SK-N-SH (cell line): ENCODE measurements around the gene B3GALNT2. TPM values are rescaled to one million over a fixed set of nuclear protein-coding genes. Genes with fewer than 3 reads are reported as not detected.

Source experiments
- CTCF ChIA-PET: fragments of 300-600, 350-600 bp; formaldehyde crosslinking; extraction: SDS; loops from one replicate; lab custom pipeline; 2021; lab: Yijun Ruan, JAX
- POLR2A ChIA-PET: fragments of 350-600 bp; sonication (Branson Sonifier 250); formaldehyde crosslinking; extraction: SDS; loops from one replicate; lab custom pipeline; 2020; ENCODE audit warnings: antibody characterized with exemption, inconsistent platforms; lab: Yijun Ruan, JAX
- DNase-seq: peaks from one replicate; pipeline ENCODE4 v3.0.0; 2012
- H2AFZ ChIP-seq: fragments of 200-600 bp; sonication (generic); 2 replicates; pipeline ENCODE4 v1.8.1; 2016; ENCODE audit warnings: antibody characterized with exemption, mild to moderate bottlenecking, low read depth
- H3F3A ChIP-seq: fragments of 200-600 bp; sonication (generic); replicated peaks from 2 replicates; pipeline ENCODE3; 2016; ENCODE audit warnings: antibody characterized with exemption, mild to moderate bottlenecking; ENCODE audit not compliant: insufficient read depth
- H3K27ac ChIP-seq, 2 experiments: fragments of 200-500 bp in 1 of 2; fragments of 200-600 bp in 1 of 2; sonication (Bioruptor generic) in 1 of 2; sonication (generic), shearing (Covaris generic) in 1 of 2; 2 replicates each; pipeline versions ENCODE4 v1.5.1 to v1.6.1; 2014 to 2016; ENCODE audit warnings: low read depth in 2 of 2, inconsistent platforms in 1 of 2, low read length in 1 of 2, mild to moderate bottlenecking in 1 of 2, mixed read lengths in 1 of 2
- H3K27me3 ChIP-seq: fragments of 200-600 bp; sonication (generic), shearing (Covaris generic); 2 replicates; pipeline ENCODE4 v1.6.1; 2016; ENCODE audit warnings: mixed run types; ENCODE audit not compliant: insufficient read depth
- H3K36me3 ChIP-seq, 2 experiments: fragments of 200-500 bp in 1 of 2; fragments of 200-600 bp in 1 of 2; sonication (Bioruptor generic) in 1 of 2; sonication (generic) in 1 of 2; replicated peaks in 1 of 2; 2 replicates each; pipeline versions ENCODE3 to v1.5.1; 2014 to 2016; ENCODE audit warnings: low read length in 1 of 2, mild to moderate bottlenecking in 1 of 2; ENCODE audit not compliant: insufficient read depth in 2 of 2, control insufficient read depth in 1 of 2
- H3K4me1 ChIP-seq, 2 experiments: fragments of 200-500 bp in 1 of 2; fragments of 200-600 bp in 1 of 2; sonication (Bioruptor generic) in 1 of 2; sonication (generic), shearing (Covaris generic) in 1 of 2; 2 replicates each; pipeline versions ENCODE4 v1.5.1 to v1.6.1; 2014 to 2016; ENCODE audit warnings: low read depth in 1 of 2, low read length in 1 of 2, mixed run types in 1 of 2; ENCODE audit not compliant: insufficient read depth in 2 of 2, control insufficient read depth in 1 of 2
- H3K4me2 ChIP-seq: fragments of 200-600 bp; sonication (generic), shearing (Covaris generic); 2 replicates; pipeline ENCODE4 v1.6.1; 2017; ENCODE audit warnings: mixed run types
- H3K4me3 ChIP-seq, 2 experiments: fragments of 200-500 bp in 1 of 2; fragments of 200-600 bp in 1 of 2; sonication (Bioruptor generic) in 1 of 2; sonication (generic), shearing (Covaris generic) in 1 of 2; 2 replicates each; pipeline versions ENCODE4 v1.5.1 to v1.8.1; 2014 to 2016; ENCODE audit warnings: low read depth in 2 of 2, inconsistent platforms in 1 of 2, low read length in 1 of 2, mild to moderate bottlenecking in 1 of 2, mixed read lengths in 1 of 2, moderate library complexity in 1 of 2
- H3K79me2 ChIP-seq: fragments of 200-600 bp; sonication (generic); 2 replicates; pipeline ENCODE4 v1.8.1; 2017; ENCODE audit warnings: mild to moderate bottlenecking; ENCODE audit not compliant: insufficient read depth
- H3K9ac ChIP-seq: fragments of 200-600 bp; sonication (generic); 2 replicates; pipeline ENCODE4 v1.6.1; 2017; ENCODE audit warnings: mixed run types
- H3K9me2 ChIP-seq: fragments of 200-600 bp; sonication (generic); 2 replicates; pipeline ENCODE4 v1.6.1; 2017; ENCODE audit warnings: mixed run types
- H3K9me3 ChIP-seq: fragments of 200-600 bp; sonication (generic); 2 replicates; pipeline ENCODE4 v1.6.1; 2017; ENCODE audit warnings: mixed run types, mild to moderate bottlenecking, moderate library complexity
- H4K20me1 ChIP-seq: fragments of 200-600 bp; sonication (generic); 2 replicates; pipeline ENCODE4 v1.6.1; 2017; ENCODE audit warnings: mild to moderate bottlenecking, mixed run types; ENCODE audit not compliant: insufficient read depth
- CHD2 ChIP-seq: fragments of 150-350 bp; IDR thresholded peaks from 2 replicates; pipeline ENCODE4 v1.6.1; 2018; ENCODE audit warnings: low read length; ENCODE audit not compliant: partially characterized antibody
- ELF1 ChIP-seq: IDR thresholded peaks from 2 replicates; pipeline ENCODE4 v1.4.0; 2012
- FOSL2 ChIP-seq: IDR thresholded peaks from 2 replicates; pipeline ENCODE4 v1.4.0; 2012; ENCODE audit warnings: low read depth, mild to moderate bottlenecking, moderate library complexity, borderline replicate concordance
- GATA2 ChIP-seq: sonication (generic); formaldehyde crosslinking; IDR thresholded peaks from 2 replicates; pipeline ENCODE4 v1.5.0; 2020; ENCODE audit warnings: mild to moderate bottlenecking, missing genetic modification reagents
- MXI1 ChIP-seq: IDR thresholded peaks from 2 replicates; pipeline ENCODE4 v1.6.1; 2012; ENCODE audit warnings: mild to moderate bottlenecking, low read depth, low read length, improper control_type of control experiment
- NRF1 ChIP-seq: IDR thresholded peaks from 2 replicates; pipeline ENCODE4 v1.6.1; 2012; ENCODE audit warnings: low read depth, mild to moderate bottlenecking, low read length
- POLR2AphosphoS5 ChIP-seq: IDR thresholded peaks from 2 replicates; pipeline ENCODE4 v1.6.1; 2012; ENCODE audit warnings: low read depth, low read length
- RAD21 ChIP-seq: IDR thresholded peaks from 2 replicates; pipeline ENCODE4 v1.6.1; 2012; ENCODE audit warnings: mild to moderate bottlenecking, low read length
- RFX5 ChIP-seq: IDR thresholded peaks from 2 replicates; pipeline ENCODE4 v1.6.1; 2012; ENCODE audit warnings: mild to moderate bottlenecking, improper control_type of control experiment, low read length
- SIN3A ChIP-seq: IDR thresholded peaks from 2 replicates; pipeline ENCODE4 v1.6.1; 2012; ENCODE audit warnings: low read depth, mild to moderate bottlenecking, low read length, moderate library complexity, borderline replicate concordance
- TAF1 ChIP-seq: IDR thresholded peaks from 2 replicates; pipeline ENCODE4 v1.6.1; 2012; ENCODE audit warnings: low read depth, mild to moderate bottlenecking, low read length, moderate library complexity, borderline replicate concordance
- TCF12 ChIP-seq: IDR thresholded peaks from 2 replicates; pipeline ENCODE4 v1.4.0; 2012
- TEAD4 ChIP-seq: IDR thresholded peaks from 2 replicates; pipeline ENCODE4 v1.4.0; 2012; ENCODE audit warnings: mild to moderate bottlenecking, borderline replicate concordance; ENCODE audit not compliant: insufficient read depth
- YY1 ChIP-seq: IDR thresholded peaks from 2 replicates; pipeline ENCODE4 v1.4.0; 2012; ENCODE audit warnings: low read depth, mild to moderate bottlenecking
- WGBS: methylation state at CpG from one replicate; pipeline ENCODE4 v1.1.6; 2017; ENCODE audit warnings: low lambda C conversion rate; 5-methylcytosine and 5-hydroxymethylcytosine counted together
- polyA plus RNA-seq, 3 experiments: library from polyadenylated mRNA; depleted of rRNA; stranded (reverse); fragments of >200 nt; gene quantifications; 2 replicates each; pipeline ENCODE4 v1.2.3, GENCODE V29; 2012
- TF ChIP-seq, protein P1 (sequence below): IDR thresholded peaks from 2 replicates; pipeline ENCODE4 v1.4.0; 2012; ENCODE audit warnings: low read depth, borderline replicate concordance
- TF ChIP-seq, protein P2 (sequence below): fragments of 150-350 bp; IDR thresholded peaks from 2 replicates; pipeline ENCODE4 v1.6.1; 2017; ENCODE audit warnings: antibody characterized with exemption, low read length, low read depth, borderline replicate concordance
- TF ChIP-seq, protein P3 (sequence below): fragments of 200-600 bp; sonication (generic); IDR thresholded peaks from 2 replicates; pipeline ENCODE4 v1.6.1; 2017; ENCODE audit warnings: antibody characterized with exemption, mild to moderate bottlenecking, moderate library complexity
- TF ChIP-seq, protein P4 (sequence below): IDR thresholded peaks from 2 replicates; pipeline ENCODE4; 2012
- TF ChIP-seq, protein P5 (sequence below): IDR thresholded peaks from 2 replicates; pipeline ENCODE4 v1.4.0; 2012; ENCODE audit warnings: low read depth, borderline replicate concordance

B3GALNT2 gene
- polyA plus RNA-seq, 1 of the 3 experiments (the other 2 are of a cell fraction): 15.5 TPM

DNA sequence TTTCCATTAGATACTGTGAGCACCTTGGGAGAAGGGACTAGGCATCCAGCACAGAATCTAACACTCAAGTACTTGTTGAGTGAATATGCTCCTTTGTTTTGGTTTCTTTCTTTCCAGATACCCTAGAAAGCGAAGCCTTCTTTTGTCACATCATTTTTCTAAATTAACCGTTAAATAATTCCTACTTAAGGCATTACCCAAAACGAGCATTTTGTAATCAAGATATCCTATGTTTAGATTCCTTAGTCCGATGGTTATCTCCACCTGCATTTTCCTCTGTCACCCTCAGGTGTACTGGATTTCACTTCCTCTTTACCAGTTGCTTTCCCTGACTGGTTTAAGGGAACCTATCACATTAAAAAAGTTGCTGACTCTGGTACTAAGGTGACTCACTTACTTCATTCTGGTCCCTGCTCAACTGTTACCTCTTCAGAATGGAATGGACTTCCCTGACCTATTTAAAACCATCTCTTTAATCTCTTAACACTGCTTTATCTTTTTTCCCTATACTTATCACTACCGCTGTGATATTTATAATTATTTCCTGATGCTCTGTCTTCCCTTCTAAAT, 3.2 kb downstream of the B3GALNT2 start:
- Histone ChIP-seq H3K9ac (no peak overlapping the region), H3K79me2 (peaks cover 78% of the 10 kb centered on the region), H3K4me1 (peaks cover 5 to 13% of the 10 kb centered on the region in 2 experiments; a peak in 3 of 4 replicates), H3K4me3 (no peak overlapping the region), H3K27me3 (no peaks in the 10 kb centered on the region)
- TF ChIP-seq, protein P1, sequence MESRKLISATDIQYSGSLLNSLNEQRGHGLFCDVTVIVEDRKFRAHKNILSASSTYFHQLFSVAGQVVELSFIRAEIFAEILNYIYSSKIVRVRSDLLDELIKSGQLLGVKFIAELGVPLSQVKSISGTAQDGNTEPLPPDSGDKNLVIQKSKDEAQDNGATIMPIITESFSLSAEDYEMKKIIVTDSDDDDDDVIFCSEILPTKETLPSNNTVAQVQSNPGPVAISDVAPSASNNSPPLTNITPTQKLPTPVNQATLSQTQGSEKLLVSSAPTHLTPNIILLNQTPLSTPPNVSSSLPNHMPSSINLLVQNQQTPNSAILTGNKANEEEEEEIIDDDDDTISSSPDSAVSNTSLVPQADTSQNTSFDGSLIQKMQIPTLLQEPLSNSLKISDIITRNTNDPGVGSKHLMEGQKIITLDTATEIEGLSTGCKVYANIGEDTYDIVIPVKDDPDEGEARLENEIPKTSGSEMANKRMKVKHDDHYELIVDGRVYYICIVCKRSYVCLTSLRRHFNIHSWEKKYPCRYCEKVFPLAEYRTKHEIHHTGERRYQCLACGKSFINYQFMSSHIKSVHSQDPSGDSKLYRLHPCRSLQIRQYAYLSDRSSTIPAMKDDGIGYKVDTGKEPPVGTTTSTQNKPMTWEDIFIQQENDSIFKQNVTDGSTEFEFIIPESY: no peak
- no peak for TF ChIP-seq YY1
- TF ChIP-seq, protein P2, sequence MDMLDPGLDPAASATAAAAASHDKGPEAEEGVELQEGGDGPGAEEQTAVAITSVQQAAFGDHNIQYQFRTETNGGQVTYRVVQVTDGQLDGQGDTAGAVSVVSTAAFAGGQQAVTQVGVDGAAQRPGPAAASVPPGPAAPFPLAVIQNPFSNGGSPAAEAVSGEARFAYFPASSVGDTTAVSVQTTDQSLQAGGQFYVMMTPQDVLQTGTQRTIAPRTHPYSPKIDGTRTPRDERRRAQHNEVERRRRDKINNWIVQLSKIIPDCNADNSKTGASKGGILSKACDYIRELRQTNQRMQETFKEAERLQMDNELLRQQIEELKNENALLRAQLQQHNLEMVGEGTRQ: no peak
- TF ChIP-seq SIN3A: no peak
- no peak for TF ChIP-seq CHD2
- TF ChIP-seq, protein P3, sequence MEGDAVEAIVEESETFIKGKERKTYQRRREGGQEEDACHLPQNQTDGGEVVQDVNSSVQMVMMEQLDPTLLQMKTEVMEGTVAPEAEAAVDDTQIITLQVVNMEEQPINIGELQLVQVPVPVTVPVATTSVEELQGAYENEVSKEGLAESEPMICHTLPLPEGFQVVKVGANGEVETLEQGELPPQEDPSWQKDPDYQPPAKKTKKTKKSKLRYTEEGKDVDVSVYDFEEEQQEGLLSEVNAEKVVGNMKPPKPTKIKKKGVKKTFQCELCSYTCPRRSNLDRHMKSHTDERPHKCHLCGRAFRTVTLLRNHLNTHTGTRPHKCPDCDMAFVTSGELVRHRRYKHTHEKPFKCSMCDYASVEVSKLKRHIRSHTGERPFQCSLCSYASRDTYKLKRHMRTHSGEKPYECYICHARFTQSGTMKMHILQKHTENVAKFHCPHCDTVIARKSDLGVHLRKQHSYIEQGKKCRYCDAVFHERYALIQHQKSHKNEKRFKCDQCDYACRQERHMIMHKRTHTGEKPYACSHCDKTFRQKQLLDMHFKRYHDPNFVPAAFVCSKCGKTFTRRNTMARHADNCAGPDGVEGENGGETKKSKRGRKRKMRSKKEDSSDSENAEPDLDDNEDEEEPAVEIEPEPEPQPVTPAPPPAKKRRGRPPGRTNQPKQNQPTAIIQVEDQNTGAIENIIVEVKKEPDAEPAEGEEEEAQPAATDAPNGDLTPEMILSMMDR: no peak
- TF ChIP-seq, all 33 proteins: peak for 0
- H3K9me3 ChIP-seq: no peaks in the 10 kb centered on the region
- H3K4me2 ChIP-seq: no peak overlapping the region
- no peak overlapping the region for H3K27ac ChIP-seq
- no peaks in the 10 kb centered on the region for H3K36me3 ChIP-seq
- no peak overlapping the region for H2AFZ ChIP-seq
- H3F3A ChIP-seq: peaks cover 22% of the 10 kb centered on the region
- CTCF ChIA-PET: no interaction called here
- no peak for DNase-seq
- H4K20me1 ChIP-seq: peaks cover 20% of the 10 kb centered on the region
- WGBS: 94% methylated on average over 5 of the region's 5 CpGs
- POLR2A ChIA-PET: no interaction called here
- H3K9me2 ChIP-seq: no peaks in the 10 kb centered on the region

DNA sequence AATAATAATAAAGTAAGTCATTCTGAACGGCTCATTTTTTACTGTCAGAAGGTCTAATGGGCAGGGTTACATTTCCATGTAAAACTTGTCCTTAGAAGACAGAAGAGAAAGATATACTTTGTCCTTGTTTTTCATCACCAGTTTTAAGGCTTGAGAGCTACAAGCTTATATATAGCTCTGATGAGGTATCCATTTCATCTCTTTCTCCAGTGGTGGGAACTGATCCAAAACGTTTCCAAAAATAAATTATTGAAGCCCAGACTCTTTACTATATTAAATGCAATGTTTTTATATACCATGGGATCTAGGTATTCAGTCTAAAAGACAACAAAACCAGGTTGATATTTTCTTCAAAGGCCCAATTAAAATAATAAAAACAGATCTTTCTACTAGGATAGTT, 8.7 kb downstream of the B3GALNT2 start:
- peaks cover 0 to 1% of the 10 kb centered on the region in 2 experiments; a peak in 2 of 4 replicates for H3K4me1 ChIP-seq
- no peak overlapping the region for H3K4me2 ChIP-seq
- TF ChIP-seq FOSL2 (no peak), RFX5 (no peak), TEAD4 (no peak), POLR2AphosphoS5 (no peak), TAF1 (no peak), TCF12 (no peak), RAD21 (no peak), NRF1 (no peak), GATA2 (CRISPR knock-in tag) (no peak), ELF1 (no peak), MXI1 (no peak)
- TF ChIP-seq, protein P1: no peak
- TF ChIP-seq, protein P4, sequence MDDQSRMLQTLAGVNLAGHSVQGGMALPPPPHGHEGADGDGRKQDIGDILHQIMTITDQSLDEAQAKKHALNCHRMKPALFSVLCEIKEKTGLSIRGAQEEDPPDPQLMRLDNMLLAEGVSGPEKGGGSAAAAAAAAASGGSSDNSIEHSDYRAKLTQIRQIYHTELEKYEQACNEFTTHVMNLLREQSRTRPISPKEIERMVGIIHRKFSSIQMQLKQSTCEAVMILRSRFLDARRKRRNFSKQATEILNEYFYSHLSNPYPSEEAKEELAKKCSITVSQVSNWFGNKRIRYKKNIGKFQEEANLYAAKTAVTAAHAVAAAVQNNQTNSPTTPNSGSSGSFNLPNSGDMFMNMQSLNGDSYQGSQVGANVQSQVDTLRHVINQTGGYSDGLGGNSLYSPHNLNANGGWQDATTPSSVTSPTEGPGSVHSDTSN: no peak
- TF ChIP-seq, protein P5, sequence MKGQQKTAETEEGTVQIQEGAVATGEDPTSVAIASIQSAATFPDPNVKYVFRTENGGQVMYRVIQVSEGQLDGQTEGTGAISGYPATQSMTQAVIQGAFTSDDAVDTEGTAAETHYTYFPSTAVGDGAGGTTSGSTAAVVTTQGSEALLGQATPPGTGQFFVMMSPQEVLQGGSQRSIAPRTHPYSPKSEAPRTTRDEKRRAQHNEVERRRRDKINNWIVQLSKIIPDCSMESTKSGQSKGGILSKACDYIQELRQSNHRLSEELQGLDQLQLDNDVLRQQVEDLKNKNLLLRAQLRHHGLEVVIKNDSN: no peak

More for the DNA sequence above, 8.7 kb downstream of the B3GALNT2 start:
- Histone ChIP-seq H3K9me2 (no peaks in the 10 kb centered on the region), H4K20me1 (peaks cover 7% of the 10 kb centered on the region; the same call in 1 of the 2 replicates), H2AFZ (no peak overlapping the region), H3K4me3 (no peak overlapping the region), H3F3A (no peaks in the 10 kb centered on the region), H3K9ac (no peak overlapping the region), H3K9me3 (no peaks in the 10 kb centered on the region), H3K27me3 (no peaks in the 10 kb centered on the region), H3K36me3 (peaks cover 45 to 46% of the 10 kb centered on the region in 2 experiments), H3K27ac (no peak overlapping the region), H3K79me2 (peaks cover 51% of the 10 kb centered on the region)
- 81% methylated on average over 2 of the region's 2 CpGs for WGBS
- DNase-seq: no peak
- CTCF ChIA-PET: interaction anchor here (1.4 kb wide), 1 partner anchor 9 kb away, joined by 4 read pairs; the partner anchor contains the start of gene B3GALNT2
- POLR2A ChIA-PET: no interaction called here
